ENCODE results near the gene RAG2.

- TF ChIP-seq ZNF274 (IDR thresholded peaks at IDR 0.05; ENCODE audit: low read depth, low read length) = no peak
- TF ChIP-seq YY1 (IDR thresholded peaks at IDR 0.05; ENCODE audit: insufficient read depth, insufficient read length) = no peak
- no peak for TF ChIP-seq SUZ12 (IDR thresholded peaks at IDR 0.05; ENCODE audit: extremely low read depth, insufficient read depth, insufficient read length)
These were observed 29.4 kb upstream of the RAG2 start for GRCh38 chr11:36627471-36627870.

Data from NT2/D1 (cell line).